Glomerular visceral epithelial cell (primary cell): ENCODE measurements around the gene MMAA.
"Not testable (repeated sequence)": the region's sequence is repeated elsewhere in the genome, so short reads cannot be mapped to it uniquely, and the experiment has no call there.

Experiments used
- DNase-seq: peaks from one replicate; pipeline ENCODE4 v3.0.0-alpha.2; 2016; ENCODE audit errors: extremely low spot score

MMAA gene

DNA sequence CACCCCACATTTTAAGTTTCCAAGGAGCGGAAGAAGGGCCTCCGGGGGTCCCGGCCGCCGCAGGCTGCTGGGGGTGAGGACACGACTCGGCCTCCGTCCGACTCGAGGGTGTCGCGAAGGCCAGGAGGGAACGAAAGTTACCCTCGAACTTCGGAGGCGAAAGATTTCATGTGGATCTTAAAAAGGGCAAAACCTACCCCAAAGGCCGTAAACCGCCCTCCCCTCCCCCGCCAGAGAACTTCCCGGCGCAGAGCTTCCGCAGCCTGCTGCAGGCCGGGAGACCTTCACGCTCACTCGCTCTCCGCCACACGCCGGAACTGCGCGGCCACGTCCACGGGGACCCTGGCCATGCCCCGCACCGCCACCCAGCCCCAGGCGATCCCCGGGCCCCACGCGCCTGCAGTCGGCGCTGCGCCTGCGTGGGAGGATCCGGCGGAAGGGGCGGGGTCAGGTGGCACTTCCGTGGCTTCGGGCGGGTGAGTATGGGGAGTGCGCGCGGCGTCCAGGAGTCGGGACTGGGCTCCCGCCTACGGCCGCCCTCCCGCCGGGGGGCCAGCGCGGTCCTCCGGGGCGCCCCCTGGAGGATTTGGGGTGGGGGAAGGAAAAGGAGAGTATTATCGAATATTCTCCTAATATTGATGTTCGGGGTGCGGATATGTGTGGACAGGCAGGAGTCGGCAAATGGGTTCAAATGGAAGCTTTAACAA lies at the start of gene MMAA:
Gene MMAA (plus strand): TSS at position 454 of the 707 bp plus-strand sequence. CDS start 19,755 bp downstream, outside the sequence.
- DNase-seq: peak; percentile 95

GRCh38 chr4:145574546-145574945 lies 44.6 kb upstream of the MMAA start:
- DNase-seq: not testable (repeated sequence)

GRCh38 chr4:145580906-145581305 lies 38.3 kb upstream of the MMAA start:
- no peak for DNase-seq

DNA sequence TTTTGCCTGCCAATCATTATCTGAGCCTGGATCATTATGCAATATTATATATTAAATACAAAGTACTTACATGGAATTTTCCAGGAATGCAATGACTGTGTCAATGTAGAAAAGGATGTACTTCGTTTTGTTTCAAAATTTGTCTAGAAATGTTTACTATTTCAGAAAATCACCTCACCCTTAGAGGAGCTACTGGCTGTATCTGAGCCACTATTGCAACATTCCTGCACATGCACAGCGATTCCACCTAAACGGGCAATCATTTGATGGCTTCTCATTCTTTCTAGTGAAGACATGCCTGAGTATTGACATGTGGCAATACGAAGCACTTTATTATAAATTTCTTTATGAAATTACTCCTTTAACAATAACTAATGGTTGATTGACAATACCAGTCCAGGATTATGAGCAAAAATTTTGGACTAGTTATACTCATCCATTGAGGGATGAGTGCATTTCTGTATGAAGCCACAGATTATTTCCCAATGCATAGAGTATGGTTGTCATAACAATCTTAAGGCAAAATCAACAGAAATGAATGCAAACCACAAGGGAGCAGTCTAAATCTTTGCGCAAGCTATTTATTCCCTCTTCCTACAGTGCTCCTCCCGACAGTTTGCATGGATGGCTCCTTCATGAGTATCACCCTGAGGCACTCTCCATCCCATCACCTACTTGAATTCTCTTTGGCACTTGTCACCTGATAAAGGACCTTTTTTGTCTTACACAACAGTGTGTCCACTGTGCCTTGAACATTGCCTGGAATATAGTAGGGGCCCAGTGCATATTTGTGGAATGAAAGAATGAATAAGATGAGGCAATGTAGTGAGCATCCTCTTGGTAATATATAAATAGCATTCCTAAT lies 35.8 kb upstream of the MMAA start:
- DNase-seq: no peak

DNA sequence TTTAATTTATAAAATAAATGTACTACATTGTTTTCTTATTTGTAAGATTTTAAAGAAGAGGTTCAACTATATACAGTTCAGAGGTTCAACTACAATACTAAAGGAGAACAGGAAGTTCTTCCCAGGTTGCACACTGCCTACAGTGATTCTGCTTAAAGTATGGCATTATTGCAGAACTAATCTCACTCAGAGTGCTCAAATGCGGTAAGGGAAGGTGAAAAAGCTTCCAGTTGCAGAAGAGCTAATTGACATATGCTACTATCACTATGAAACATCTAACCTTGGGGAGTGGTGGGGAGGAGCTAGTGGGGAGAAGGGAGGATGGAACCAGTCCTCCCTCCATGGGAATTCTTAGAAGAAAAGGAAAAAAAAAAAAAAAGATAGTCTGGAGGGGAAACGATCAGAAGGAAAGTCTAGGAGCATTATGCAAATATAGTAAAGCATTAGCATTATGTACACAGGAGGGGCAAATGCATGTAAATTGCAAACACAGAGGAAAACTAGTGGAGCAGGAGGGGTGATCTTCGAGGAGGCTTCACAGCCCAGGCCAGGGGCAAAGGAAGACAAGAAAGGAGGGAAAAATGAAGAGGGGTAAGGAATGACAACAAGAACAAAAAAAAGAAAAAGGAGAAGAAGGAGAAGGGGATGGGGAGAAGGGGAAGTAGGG lies 32.0 kb upstream of the MMAA start:
- DNase-seq: no peak

DNA sequence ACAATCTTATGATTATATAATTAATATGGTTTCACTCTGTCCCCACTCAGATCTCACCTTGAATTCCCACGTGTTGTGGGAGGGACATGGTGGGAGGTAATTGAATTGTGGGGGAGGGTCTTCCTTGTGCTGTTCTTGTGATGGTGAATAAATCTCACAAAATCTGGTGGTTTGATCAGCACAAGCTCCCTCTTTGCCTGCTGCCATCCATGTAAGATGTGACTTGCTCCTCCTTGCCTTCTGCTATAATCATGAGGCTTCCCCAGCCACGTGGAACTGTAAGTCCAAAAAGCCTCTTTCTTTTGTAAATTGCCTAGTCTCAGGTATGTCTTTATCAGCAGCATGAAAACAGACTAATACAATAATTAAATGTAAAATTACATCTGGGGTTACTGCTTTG lies 29.8 kb upstream of the MMAA start:
- not testable (repeated sequence) for DNase-seq

DNA sequence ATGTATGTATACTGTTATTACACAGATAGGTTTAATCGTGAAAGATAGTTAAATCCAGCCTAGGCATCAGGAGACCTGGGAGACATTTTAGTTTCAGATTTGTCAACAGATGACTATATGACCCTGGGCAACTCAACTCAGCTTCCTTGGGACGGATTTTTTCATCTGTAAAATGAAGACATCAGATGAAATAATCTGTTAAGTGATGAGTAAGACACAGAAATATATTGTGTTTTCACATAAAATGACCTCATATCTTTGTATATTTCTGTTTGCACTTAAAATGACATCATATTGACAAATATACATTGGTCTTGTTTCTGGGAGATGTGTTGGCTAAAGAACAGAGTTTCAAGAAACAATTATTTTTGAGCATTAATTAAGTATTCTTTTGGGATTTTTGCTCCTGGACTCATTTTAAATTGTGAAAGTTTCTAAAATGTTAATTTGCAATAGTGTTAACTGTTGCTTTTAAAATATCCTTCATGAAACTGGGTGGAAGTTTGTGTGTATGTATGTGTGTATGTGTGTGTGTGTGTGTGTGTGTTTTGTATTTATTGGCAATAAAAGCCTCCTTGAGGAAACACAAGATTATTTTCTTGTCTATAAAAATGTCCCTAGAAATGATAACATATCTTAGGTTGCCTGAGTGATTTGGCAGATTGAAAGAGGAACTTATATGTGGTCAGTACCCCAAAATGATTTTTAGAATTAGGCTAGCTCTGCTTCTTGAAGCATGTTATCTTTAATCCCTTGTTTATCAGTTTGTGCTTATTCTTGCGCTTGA lies 29.1 kb upstream of the MMAA start:
- DNase-seq: no peak

DNA sequence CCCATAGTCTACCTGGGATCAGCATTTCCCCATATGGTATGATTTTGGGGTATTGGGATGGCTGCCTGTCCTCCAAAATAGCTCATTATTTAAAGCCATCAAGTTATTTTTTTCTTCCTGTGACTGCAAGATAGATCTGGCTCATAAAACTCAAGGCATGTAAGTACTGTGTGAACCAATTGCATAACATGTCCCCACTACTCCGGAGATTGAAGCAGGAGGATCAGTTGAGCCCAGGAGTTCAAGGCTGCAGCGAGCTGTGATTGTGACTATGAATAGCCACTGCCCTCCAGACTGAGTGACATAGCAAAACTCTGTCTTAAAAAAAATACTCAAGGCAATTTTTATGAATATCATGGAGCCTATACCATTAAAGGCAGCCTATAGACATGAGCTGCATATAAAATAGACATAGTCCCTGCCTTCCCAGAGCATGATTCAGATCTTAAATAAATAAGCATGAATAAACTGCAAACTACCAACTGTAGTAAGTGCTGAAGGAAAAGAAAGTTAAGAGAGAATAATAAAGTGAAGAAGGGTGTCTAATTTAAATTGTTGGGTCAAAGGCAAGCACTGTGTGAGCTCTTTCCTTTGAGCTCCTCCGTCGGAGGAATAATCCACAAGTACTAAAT lies 16.9 kb upstream of the MMAA start:
- no peak for DNase-seq

DNA sequence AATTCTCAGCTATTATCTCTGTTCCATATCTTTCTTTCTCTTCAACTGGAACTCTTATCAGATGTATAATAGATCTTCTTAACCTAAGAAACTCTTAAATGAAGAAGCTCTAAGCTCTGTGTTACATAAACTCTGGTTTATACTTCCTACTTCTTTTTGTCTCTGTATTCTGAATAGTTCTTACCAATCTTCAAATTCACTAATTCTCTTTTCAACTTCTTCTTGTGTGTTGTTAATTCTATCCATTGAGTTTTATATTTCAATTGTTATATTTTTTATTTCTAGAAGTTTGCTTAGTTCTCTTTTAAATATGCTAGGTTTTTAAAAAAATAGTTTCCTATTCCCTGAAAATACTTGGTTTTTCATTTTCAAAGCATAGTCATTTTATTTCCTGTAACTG lies 13.2 kb upstream of the MMAA start:
- DNase-seq: no peak

DNA sequence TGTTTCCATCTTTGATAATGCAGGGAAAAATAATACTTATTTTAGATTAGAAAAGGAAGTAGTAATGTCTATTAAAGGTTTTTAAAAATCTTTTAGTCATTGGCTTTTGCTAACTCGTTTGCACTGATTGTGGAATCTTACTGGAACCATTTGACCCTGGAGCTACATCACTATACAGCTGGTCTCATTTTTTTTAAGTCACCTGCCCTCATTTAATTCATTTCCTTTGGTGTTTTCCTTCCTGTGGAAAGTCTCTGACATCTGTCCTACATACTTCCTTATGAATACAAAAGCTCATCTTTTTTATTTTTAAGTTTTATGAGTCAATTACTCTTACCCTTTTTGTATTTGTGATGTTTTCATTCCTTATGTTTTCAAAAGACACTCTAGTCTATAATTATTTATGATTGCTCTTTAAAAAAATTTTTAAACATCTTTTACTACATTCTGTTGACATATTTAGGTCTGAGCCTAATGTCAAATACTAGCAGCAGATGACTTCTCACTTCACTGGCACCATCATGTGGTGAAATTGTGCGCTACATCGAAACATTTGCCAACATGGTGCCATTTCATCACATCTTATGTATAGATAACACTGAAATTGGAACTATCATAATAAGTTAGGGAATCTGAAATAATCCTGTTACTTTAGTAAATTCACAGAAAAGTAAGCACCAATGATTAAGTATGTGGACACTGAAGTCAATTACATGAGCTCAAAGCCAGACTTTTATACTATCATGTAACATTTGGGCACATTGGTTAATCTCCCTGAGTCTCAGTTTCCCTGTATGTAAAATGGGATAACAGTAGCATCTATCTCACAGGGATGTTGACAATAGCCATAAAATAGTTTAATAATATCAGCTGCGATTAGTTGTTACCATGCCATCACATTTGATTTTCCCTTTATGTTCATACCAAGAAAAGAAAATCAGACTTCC lies 9.4 kb upstream of the MMAA start:
- peak; percentile 72 for DNase-seq

- peak; percentile 59 for DNase-seq
These were observed 5.5 kb upstream of the MMAA start for GRCh38 chr4:145613566-145614232.

DNA sequence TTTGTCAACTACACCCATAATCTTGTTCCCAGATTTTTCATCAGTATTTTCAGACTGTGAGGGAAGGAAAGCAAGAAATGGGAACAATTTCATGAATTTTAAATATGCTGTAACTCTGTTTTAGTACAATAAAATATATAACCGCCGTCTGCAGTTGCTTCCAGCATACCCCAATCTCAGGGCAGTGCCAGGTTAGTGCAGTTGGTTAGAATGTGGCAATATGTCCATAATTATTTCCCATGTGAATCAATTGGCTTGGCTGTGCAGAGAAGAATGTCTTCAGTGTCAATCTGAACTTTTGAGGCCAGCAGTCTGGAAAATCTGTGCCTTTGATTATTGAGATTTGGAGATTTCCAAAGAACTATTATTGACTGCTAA lies 5.0 kb upstream of the MMAA start:
- peak; percentile 33 for DNase-seq

GRCh38 chr4:145618210-145618931 lies 814 bp upstream of the MMAA start:
- peak; percentile 16 for DNase-seq

DNA sequence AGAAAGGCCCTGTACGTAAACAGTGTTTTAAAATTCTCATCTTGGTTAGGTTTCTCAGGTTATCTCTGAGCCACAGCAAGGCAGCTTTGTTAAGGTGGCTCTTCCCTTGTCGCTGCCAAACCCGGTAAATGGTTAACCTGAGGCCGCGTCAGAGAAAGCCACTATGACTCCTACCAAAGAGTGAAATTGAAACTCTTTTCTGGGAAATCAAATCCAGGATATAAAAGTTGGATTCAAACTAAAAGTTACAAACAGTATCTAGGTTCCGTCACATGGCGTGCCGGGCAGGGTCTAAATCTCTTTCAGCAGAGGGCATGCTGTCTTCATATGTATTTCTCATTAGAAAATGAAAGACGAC lies 433 bp downstream of the MMAA start:
- peak; percentile 94 for DNase-seq

DNA sequence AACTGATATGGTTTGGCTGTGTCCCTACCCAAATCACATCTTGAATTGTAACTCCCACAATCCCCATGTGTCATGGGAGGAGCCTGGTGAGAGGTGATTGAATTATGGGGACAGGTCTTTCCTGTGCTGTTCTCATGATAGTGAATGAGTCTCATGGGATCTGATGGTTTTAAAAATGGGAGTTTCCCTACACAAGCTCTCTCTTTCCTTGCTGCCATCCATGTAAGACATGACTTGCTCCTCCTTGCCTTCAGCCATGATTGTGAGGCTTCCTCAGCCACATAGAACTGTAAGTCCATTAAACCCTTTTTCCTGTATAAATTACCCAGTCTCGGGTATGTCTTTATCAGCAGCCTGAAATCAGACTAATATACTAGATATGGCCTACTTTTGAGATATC lies 2.9 kb downstream of the MMAA start:
- DNase-seq: not testable (repeated sequence)

GRCh38 chr4:145623831-145624230 lies 4.6 kb downstream of the MMAA start:
- DNase-seq: peak; percentile 67

DNA sequence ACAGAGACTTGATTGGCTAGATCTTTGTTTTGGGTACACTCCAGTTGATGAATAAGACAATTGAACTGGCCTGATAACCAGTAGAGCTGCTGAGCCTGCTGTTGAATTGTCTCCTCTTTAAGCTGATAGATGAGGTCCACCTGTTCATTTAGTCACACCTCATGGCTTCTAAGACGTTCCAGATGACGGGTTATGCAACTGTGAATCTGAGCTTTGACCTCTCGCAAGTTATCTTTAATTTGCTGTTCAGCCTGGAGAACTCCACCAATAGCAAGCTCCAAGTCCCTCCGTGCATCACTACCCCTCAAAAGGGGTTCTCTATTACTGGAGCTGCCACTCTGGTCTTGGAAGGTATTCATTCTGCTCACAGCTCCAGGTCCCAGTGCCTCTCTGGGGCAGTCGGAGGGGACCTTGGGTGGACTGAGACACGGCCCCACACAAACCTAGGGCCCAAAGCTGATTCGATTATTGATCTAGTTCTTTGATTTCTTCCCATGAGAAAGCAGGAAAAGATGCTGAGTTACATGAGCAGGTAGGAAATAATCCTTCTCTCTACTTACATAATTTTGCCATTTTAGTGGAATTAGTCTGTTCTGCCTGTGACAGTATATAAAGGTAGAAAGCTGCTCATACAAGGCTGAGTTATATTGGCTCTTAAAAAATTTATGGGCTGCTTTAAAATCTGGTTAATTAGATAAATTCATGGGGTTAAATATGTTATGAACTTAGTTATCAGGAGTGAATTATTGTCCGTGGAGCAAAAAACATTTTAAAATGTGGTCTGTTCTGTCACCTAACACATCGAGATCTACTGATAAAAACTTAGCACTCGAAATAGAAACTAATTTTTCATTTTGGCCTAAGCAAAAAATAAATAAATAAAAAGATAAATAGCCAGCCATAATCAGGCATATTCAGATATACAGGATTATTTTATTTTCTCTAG lies 6.8 kb downstream of the MMAA start:
- DNase-seq: no peak

DNA sequence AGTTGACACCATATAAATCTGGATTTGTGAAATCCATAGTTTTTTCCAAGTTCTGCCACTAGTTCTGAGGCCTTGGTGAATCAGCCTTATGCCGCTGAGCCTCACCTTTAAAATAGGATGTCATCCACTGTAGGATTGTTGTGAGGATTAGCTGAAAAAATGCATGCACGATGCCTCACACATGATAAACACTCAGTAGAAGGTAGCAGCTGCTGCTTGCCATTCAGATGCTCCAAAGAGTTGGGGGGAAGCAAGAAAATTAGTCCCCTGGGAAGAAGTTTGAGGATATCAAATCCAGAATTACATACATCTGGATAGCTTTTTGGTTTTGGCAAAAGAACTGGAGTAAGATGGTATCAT lies 7.4 kb downstream of the MMAA start:
- no peak for DNase-seq
